ENCODE measurements around the gene ZNF14. TPM values are rescaled to one million over a fixed set of nuclear protein-coding genes. Genes with fewer than 3 reads are reported as not detected.

Gene ZNF14
- total and polyA plus RNA-seq, 2 of the 4 experiments (the other 2 are of a cell fraction) = 1.2 to 5.4 TPM

- Histone ChIP-seq H3K23ac (ENCODE audit: low read depth, low read length) (no peak overlapping the region), H3K4me2 (ENCODE audit: low read depth, low read length) (no peak overlapping the region), H3K4me1 (ENCODE audit: control insufficient read depth, insufficient read depth, low read length) (no peaks in the 10 kb centered on the region), H4K20me1 (ENCODE audit: insufficient read depth, low read length) (no peaks in the 10 kb centered on the region), H2AK5ac (ENCODE audit: low read depth, low read length) (no peak overlapping the region), H3K79me1 (ENCODE audit: low read depth in 1 of 2, low read length in 2 of 2) (no peaks in the 10 kb centered on the region), H2AK9ac (replicated peaks; ENCODE audit: low read depth, low read length, poor library complexity) (no peak overlapping the region), H4K5ac (ENCODE audit: low read depth, low read length) (no peak overlapping the region), H3K9me1 (ENCODE audit: insufficient read depth, low read length) (no peaks in the 10 kb centered on the region), H3K9me3 (ENCODE audit: control insufficient read depth, insufficient read depth, low read length) (peaks cover 14% of the 10 kb centered on the region), H2BK5ac (ENCODE audit: low read depth, low read length, poor library complexity, severe bottlenecking) (no peak overlapping the region), H4K91ac (ENCODE audit: insufficient read depth, low read depth, low read length) (no peak overlapping the region), H3K4ac (ENCODE audit: low read depth, low read length) (no peak overlapping the region), H2BK120ac (ENCODE audit: low read depth, low read length) (no peak overlapping the region), H2BK20ac (ENCODE audit: low read depth, low read length) (no peak overlapping the region), H3K27me3 (ENCODE audit: control insufficient read depth, insufficient read depth, low read length) (no peaks in the 10 kb centered on the region), H3K56ac (ENCODE audit: extremely low read depth, insufficient read depth, low read length) (no peak overlapping the region), H2BK15ac (ENCODE audit: low read depth, low read length) (no peak overlapping the region), H2AFZ (replicated peaks; ENCODE audit: low read length, poor library complexity) (no peak overlapping the region), H3K18ac (ENCODE audit: low read depth, low read length) (no peak overlapping the region), H3K9ac (ENCODE audit: low read depth, low read length) (no peak overlapping the region), H3K36me3 (ENCODE audit: control insufficient read depth, insufficient read depth, low read length) (no peaks in the 10 kb centered on the region), H3K14ac (replicated peaks; ENCODE audit: low read depth, low read length) (no peak overlapping the region), H3K4me3 (ENCODE audit: insufficient read depth, low read depth, low read length) (no peak overlapping the region), H4K8ac (ENCODE audit: low read depth in 2 of 2, low read length in 2 of 2) (no peak overlapping the region), H3K27ac (ENCODE audit: insufficient read depth, low read length) (no peak overlapping the region)
- DNase-seq (no peak), ATAC-seq (ENCODE audit: low read depth) (no peak)
- no CpG with 5 or more reads among the region's 3 CpGs for WGBS, 2 experiments (ENCODE audit: extremely low coverage in 2 of 2, insufficient read length in 1 of 2)
- CTCF ChIA-PET = no interaction called here
- in situ Hi-C loops (cut with MboI; ENCODE audit: low sequenced_read_pairs) = no loop called here
- POLR2A ChIA-PET (ENCODE audit: unreplicated experiment) = no interaction called here
- TF ChIP-seq CTCF (conservative IDR thresholded peaks at IDR 0.05; ENCODE audit: low read depth, low read length) (no peak), MAZ (IDR thresholded peaks at IDR 0.05; ENCODE audit: borderline replicate concordance, low read depth, low read length) (no peak), FOS (IDR thresholded peaks at IDR 0.05; ENCODE audit: low read depth, low read length) (no peak), USF2 (IDR thresholded peaks at IDR 0.05; ENCODE audit: low read depth, low read length) (no peak), RAD21 (IDR thresholded peaks at IDR 0.05; ENCODE audit: low read length) (no peak), MAFK (IDR thresholded peaks at IDR 0.05; ENCODE audit: low read depth, low read length) (no peak), POLR2A (IDR thresholded peaks at IDR 0.05; ENCODE audit: low read depth, low read length) (no peak), ELK1 (IDR thresholded peaks at IDR 0.05; ENCODE audit: borderline replicate concordance, low read depth, low read length) (no peak), BHLHE40 (IDR thresholded peaks at IDR 0.05; ENCODE audit: low read depth, low read length) (no peak), MXI1 (IDR thresholded peaks at IDR 0.05; ENCODE audit: borderline replicate concordance, low read depth, low read length) (no peak), RCOR1 (IDR thresholded peaks at IDR 0.05; ENCODE audit: insufficient replicate concordance, low read length) (no peak), NFE2L2 (IDR thresholded peaks at IDR 0.05; ENCODE audit: low read depth, low read length) (no peak), CHD1 (IDR thresholded peaks at IDR 0.05; ENCODE audit: low read depth, low read length) (no peak), RFX5 (IDR thresholded peaks at IDR 0.05; ENCODE audit: low read depth, low read length) (no peak), SMC3 (IDR thresholded peaks at IDR 0.05; ENCODE audit: low read depth, low read length) (no peak), CEBPB (IDR thresholded peaks at IDR 0.05; ENCODE audit: low read depth, low read length) (no peak)
- no TSS peak for BruUV-seq (replicated peaks)
- intact Hi-C loops (cut with micrococcal nuclease) = no loop called here
- dilution Hi-C loops (cut with HindIII; ENCODE audit: low sequenced_read_pairs, unreplicated experiment) = no loop called here
These were observed 45.8 kb downstream of the ZNF14 start for GRCh38 chr19:19687090-19687489.
